Panc1 (cell line): ENCODE data around the gene CEP41.

Experiments
- POLR2AphosphoS5 ChIP-seq: IDR thresholded peaks from 2 replicates; pipeline ENCODE4 v1.6.1; 2012; ENCODE audit warnings: mild to moderate bottlenecking, low read depth, low read length, moderate library complexity
- TF ChIP-seq, protein P1 (sequence below): fragments of 450-650 bp; IDR thresholded peaks from 2 replicates; pipeline ENCODE4 v1.5.1; 2017; ENCODE audit warnings: mild to moderate bottlenecking
- TF ChIP-seq, protein P2 (sequence below), 2 experiments: IDR thresholded peaks; 2 replicates each; pipeline ENCODE4 v1.6.1; 2011 to 2012; ENCODE audit warnings: low read depth in 2 of 2, control low read depth in 1 of 2, low read length in 1 of 2, mild to moderate bottlenecking in 1 of 2, moderate library complexity in 1 of 2; ENCODE audit not compliant: insufficient read depth in 1 of 2

DNA sequence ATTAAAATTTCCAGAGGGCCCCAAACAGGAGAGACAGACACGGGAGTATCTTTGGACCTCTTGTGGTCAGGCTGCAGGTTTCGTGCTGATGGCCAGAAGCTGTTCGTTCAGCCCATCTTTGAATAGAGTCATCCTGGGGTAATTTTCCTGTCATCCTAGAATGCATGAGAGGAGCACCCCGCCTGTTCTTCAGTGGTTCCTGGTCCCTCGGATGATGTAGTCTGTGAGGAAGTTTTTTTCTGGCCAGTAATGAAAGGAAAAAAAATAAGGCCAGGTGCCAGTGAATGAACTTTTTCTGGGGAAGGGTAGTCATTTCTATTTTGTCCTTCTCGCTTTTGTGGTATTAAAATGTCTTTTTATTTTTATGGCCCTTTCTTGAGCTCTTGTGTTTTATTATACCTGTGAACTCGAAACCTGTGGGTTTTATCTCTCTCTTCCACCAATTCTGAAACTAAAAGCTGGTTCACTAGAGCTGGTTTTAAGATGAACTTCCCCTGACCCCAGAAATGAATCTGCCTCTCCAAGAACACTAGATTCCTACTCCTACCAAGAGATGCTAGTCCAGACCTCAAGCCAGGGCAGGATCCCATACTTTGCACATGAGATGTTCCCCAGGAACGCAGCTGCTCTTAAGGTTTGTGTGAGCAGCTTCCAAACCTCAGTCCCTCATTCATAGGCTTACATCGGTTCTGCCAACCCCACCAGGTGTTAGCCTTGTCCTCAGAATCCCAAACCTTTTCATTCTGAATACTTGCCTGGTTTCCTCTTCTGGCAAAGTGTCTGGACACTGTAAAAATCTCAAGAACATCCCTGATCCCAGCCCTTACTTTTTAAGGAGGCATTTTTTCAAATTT, 35.7 kb upstream of the CEP41 start:
- TF ChIP-seq, protein P1, sequence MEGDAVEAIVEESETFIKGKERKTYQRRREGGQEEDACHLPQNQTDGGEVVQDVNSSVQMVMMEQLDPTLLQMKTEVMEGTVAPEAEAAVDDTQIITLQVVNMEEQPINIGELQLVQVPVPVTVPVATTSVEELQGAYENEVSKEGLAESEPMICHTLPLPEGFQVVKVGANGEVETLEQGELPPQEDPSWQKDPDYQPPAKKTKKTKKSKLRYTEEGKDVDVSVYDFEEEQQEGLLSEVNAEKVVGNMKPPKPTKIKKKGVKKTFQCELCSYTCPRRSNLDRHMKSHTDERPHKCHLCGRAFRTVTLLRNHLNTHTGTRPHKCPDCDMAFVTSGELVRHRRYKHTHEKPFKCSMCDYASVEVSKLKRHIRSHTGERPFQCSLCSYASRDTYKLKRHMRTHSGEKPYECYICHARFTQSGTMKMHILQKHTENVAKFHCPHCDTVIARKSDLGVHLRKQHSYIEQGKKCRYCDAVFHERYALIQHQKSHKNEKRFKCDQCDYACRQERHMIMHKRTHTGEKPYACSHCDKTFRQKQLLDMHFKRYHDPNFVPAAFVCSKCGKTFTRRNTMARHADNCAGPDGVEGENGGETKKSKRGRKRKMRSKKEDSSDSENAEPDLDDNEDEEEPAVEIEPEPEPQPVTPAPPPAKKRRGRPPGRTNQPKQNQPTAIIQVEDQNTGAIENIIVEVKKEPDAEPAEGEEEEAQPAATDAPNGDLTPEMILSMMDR, result no peak
- TF ChIP-seq POLR2AphosphoS5, result no peak
- TF ChIP-seq, protein P2, sequence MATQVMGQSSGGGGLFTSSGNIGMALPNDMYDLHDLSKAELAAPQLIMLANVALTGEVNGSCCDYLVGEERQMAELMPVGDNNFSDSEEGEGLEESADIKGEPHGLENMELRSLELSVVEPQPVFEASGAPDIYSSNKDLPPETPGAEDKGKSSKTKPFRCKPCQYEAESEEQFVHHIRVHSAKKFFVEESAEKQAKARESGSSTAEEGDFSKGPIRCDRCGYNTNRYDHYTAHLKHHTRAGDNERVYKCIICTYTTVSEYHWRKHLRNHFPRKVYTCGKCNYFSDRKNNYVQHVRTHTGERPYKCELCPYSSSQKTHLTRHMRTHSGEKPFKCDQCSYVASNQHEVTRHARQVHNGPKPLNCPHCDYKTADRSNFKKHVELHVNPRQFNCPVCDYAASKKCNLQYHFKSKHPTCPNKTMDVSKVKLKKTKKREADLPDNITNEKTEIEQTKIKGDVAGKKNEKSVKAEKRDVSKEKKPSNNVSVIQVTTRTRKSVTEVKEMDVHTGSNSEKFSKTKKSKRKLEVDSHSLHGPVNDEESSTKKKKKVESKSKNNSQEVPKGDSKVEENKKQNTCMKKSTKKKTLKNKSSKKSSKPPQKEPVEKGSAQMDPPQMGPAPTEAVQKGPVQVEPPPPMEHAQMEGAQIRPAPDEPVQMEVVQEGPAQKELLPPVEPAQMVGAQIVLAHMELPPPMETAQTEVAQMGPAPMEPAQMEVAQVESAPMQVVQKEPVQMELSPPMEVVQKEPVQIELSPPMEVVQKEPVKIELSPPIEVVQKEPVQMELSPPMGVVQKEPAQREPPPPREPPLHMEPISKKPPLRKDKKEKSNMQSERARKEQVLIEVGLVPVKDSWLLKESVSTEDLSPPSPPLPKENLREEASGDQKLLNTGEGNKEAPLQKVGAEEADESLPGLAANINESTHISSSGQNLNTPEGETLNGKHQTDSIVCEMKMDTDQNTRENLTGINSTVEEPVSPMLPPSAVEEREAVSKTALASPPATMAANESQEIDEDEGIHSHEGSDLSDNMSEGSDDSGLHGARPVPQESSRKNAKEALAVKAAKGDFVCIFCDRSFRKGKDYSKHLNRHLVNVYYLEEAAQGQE (IDR thresholded peaks at IDR 0.05; ENCODE audit: insufficient read depth in 1 of 2, low read depth in 2 of 2, low read length in 1 of 2), result no peak
